IMR-90 (cell line): ENCODE data around the gene MAPK10. TPM values are rescaled to one million over a fixed set of nuclear protein-coding genes. Genes with fewer than 3 reads are reported as not detected.

Source experiments
- ATAC-seq: fragments of 200-7000 bp; cut with Tn5 transposase; 2 replicates; pipeline ENCODE4 v1.9.1; 2020; ENCODE audit warnings: low read depth, mild to moderate bottlenecking, moderate library complexity
- BruUV-seq: library from RNA; stranded (reverse); fragments of 400-500 nt; replicated peaks from 2 replicates; lab custom pipeline; 2021; lab: Mats Ljungman, UMichigan
- CTCF ChIA-PET: fragments of 300-600 bp; formaldehyde crosslinking; extraction: SDS; loops from one replicate; lab custom pipeline; 2021; ENCODE audit warnings: antibody characterized with exemption; lab: Yijun Ruan, JAX
- POLR2A ChIA-PET: fragments of 300-600 bp; sonication (Branson Sonifier 250); formaldehyde crosslinking; loops from one replicate; lab custom pipeline; 2022; ENCODE audit warnings: antibody characterized with exemption; ENCODE audit not compliant: unreplicated experiment; lab: Charles Lee
- DNase-seq: peaks from one replicate; pipeline ENCODE4 v3.0.0; 2013
- H2AFZ ChIP-seq: replicated peaks from 2 replicates; pipeline ENCODE3; 2013; ENCODE audit warnings: low read length, mild to moderate bottlenecking; ENCODE audit not compliant: poor library complexity
- H2AK5ac ChIP-seq: 2 replicates; pipeline ENCODE4 v1.6.1; 2013; ENCODE audit warnings: low read depth, low read length, inconsistent platforms
- H2AK9ac ChIP-seq: replicated peaks from 2 replicates; pipeline ENCODE3; 2013; ENCODE audit warnings: mild to moderate bottlenecking, low read depth, low read length, moderate library complexity; ENCODE audit not compliant: poor library complexity
- H2BK120ac ChIP-seq: 2 replicates; pipeline ENCODE4 v1.6.1; 2013; ENCODE audit warnings: low read depth, low read length, inconsistent platforms
- H2BK15ac ChIP-seq: 3 replicates; pipeline ENCODE4 v1.6.1; 2013; ENCODE audit warnings: low read depth, low read length, inconsistent platforms
- H2BK20ac ChIP-seq: 2 replicates; pipeline ENCODE4 v1.6.1; 2013; ENCODE audit warnings: low read depth, mild to moderate bottlenecking, inconsistent platforms, low read length, moderate library complexity
- H2BK5ac ChIP-seq: 2 replicates; pipeline ENCODE4 v1.6.1; 2013; ENCODE audit warnings: mild to moderate bottlenecking, low read depth, low read length, inconsistent platforms; ENCODE audit not compliant: poor library complexity, severe bottlenecking
- H3K14ac ChIP-seq: replicated peaks from 2 replicates; pipeline ENCODE4 v1.6.1; 2013; ENCODE audit warnings: low read depth, low read length, inconsistent platforms
- H3K18ac ChIP-seq: 2 replicates; pipeline ENCODE4 v1.6.1; 2013; ENCODE audit warnings: low read depth, low read length, control low read depth
- H3K23ac ChIP-seq: 2 replicates; pipeline ENCODE4 v1.6.1; 2013; ENCODE audit warnings: low read depth, low read length, inconsistent platforms
- H3K27ac ChIP-seq: 2 replicates; pipeline ENCODE4 v1.5.1; 2013; ENCODE audit warnings: mild to moderate bottlenecking, control low read depth, low read length; ENCODE audit not compliant: insufficient read depth
- H3K27me3 ChIP-seq: 2 replicates; pipeline ENCODE4 v1.6.1; 2013; ENCODE audit warnings: low read length; ENCODE audit not compliant: control insufficient read depth, insufficient read depth
- H3K36me3 ChIP-seq: 2 replicates; pipeline ENCODE4 v1.6.1; 2013; ENCODE audit warnings: low read length, mixed read lengths; ENCODE audit not compliant: control insufficient read depth, insufficient read depth
- H3K4ac ChIP-seq: 2 replicates; pipeline ENCODE4 v1.6.1; 2013; ENCODE audit warnings: low read depth, low read length, inconsistent platforms
- H3K4me1 ChIP-seq: 2 replicates; pipeline ENCODE4 v1.6.1; 2013; ENCODE audit warnings: low read length, mixed read lengths; ENCODE audit not compliant: control insufficient read depth, insufficient read depth
- H3K4me2 ChIP-seq: 2 replicates; pipeline ENCODE4 v1.6.1; 2013; ENCODE audit warnings: low read depth, mild to moderate bottlenecking, control low read depth, low read length, moderate library complexity
- H3K4me3 ChIP-seq: 2 replicates; pipeline ENCODE4 v1.5.1; 2013; ENCODE audit warnings: low read depth, mild to moderate bottlenecking, control low read depth, low read length, moderate library complexity; ENCODE audit not compliant: insufficient read depth
- H3K56ac ChIP-seq: 2 replicates; pipeline ENCODE4 v1.6.1; 2013; ENCODE audit warnings: low read length, inconsistent platforms; ENCODE audit not compliant: insufficient read depth; ENCODE audit errors: extremely low read depth
- H3K79me1 ChIP-seq, 2 experiments: 2 replicates each; pipeline ENCODE4 v1.6.1; 2013; ENCODE audit warnings: low read length in 2 of 2, inconsistent platforms in 1 of 2, low read depth in 1 of 2
- H3K9ac ChIP-seq: 2 replicates; pipeline ENCODE4 v1.6.1; 2013; ENCODE audit warnings: low read depth, low read length, control low read depth
- H3K9me1 ChIP-seq: 2 replicates; pipeline ENCODE4 v1.6.1; 2013; ENCODE audit warnings: low read length, inconsistent platforms; ENCODE audit not compliant: insufficient read depth
- H3K9me3 ChIP-seq: 2 replicates; pipeline ENCODE4 v1.6.1; 2013; ENCODE audit warnings: low read length; ENCODE audit not compliant: control insufficient read depth, insufficient read depth
- H4K20me1 ChIP-seq: 2 replicates; pipeline ENCODE4 v1.6.1; 2013; ENCODE audit warnings: low read length, inconsistent platforms; ENCODE audit not compliant: insufficient read depth
- H4K5ac ChIP-seq: 2 replicates; pipeline ENCODE4 v1.6.1; 2013; ENCODE audit warnings: mild to moderate bottlenecking, low read depth, low read length, control low read depth
- H4K8ac ChIP-seq, 2 experiments: 2 replicates each; pipeline ENCODE4 v1.6.1; 2013; ENCODE audit warnings: low read depth in 2 of 2, low read length in 2 of 2, control low read depth in 1 of 2, inconsistent platforms in 1 of 2
- H4K91ac ChIP-seq: 2 replicates; pipeline ENCODE4 v1.6.1; 2013; ENCODE audit warnings: low read depth, low read length, inconsistent platforms; ENCODE audit not compliant: insufficient read depth
- BHLHE40 ChIP-seq: fragments of 150-350 bp; IDR thresholded peaks from 2 replicates; pipeline ENCODE4 v1.6.1; 2016; ENCODE audit warnings: mild to moderate bottlenecking, low read depth, low read length
- CEBPB ChIP-seq: IDR thresholded peaks from 2 replicates; pipeline ENCODE4 v1.6.1; 2012; ENCODE audit warnings: low read depth, low read length, improper control_type of control experiment
- MXI1 ChIP-seq: IDR thresholded peaks from 2 replicates; pipeline ENCODE4 v1.6.1; 2012; ENCODE audit warnings: low read depth, mild to moderate bottlenecking, low read length, moderate library complexity, borderline replicate concordance
- RFX5 ChIP-seq: IDR thresholded peaks from 2 replicates; pipeline ENCODE4 v1.8.0; 2012; ENCODE audit warnings: low read depth, mild to moderate bottlenecking, low read length, moderate library complexity
- SMC3 ChIP-seq: fragments of 150-350 bp; IDR thresholded peaks from 2 replicates; pipeline ENCODE4 v1.6.1; 2016; ENCODE audit warnings: low read depth, mild to moderate bottlenecking, antibody characterized with exemption, low read length, moderate library complexity
- WGBS, 2 experiments: methylation state at CpG; one replicate each; pipeline versions ENCODE4 v1.1.5 to v1.1.7; 2013; ENCODE audit warnings: missing lambda C conversion rate in 2 of 2; ENCODE audit not compliant: insufficient read length in 1 of 2; ENCODE audit errors: extremely low coverage in 2 of 2; 5-methylcytosine and 5-hydroxymethylcytosine counted together
- dilution Hi-C: fragments of 300-500 bp; cut with HindIII; formaldehyde crosslinking; loops from one replicate; pipeline ENCODE4 v1.14.3; 2018; ENCODE audit warnings: low sequenced_read_pairs; ENCODE audit not compliant: unreplicated experiment
- in situ Hi-C: fragments of 300-500 bp; cut with MboI; formaldehyde crosslinking; loops from 3 replicates; pipeline ENCODE4 v1.14.3; 2019; ENCODE audit warnings: low sequenced_read_pairs, inconsistent platforms, mixed read lengths
- intact Hi-C: fragments of 100-400 bp; cut with micrococcal nuclease; formaldehyde crosslinking; loops from 2 replicates; pipeline ENCODE4 v1.10.0; 2022
- polyA plus RNA-seq, 3 experiments: library from polyadenylated mRNA; depleted of rRNA; stranded (reverse); fragments of >200 nt; gene quantifications; 2 replicates each; pipeline ENCODE4 v1.2.3, GENCODE V29; 2012; ENCODE audit warnings: low replicate concordance in 1 of 3
- total RNA-seq: library from RNA; depleted of rRNA; stranded (reverse); fragments of >200 nt; gene quantifications from 2 replicates; pipeline ENCODE4 v1.2.3, GENCODE V29; 2012
- TF ChIP-seq, protein P1 (sequence below): fragments of 150-350 bp; IDR thresholded peaks from 2 replicates; pipeline ENCODE4 v1.6.1; 2016; ENCODE audit warnings: low read depth, mild to moderate bottlenecking, low read length, moderate library complexity, borderline replicate concordance

MAPK10 gene
- total and polyA plus RNA-seq, 2 of the 4 experiments (the other 2 are of a cell fraction) = 2.8 to 6.5 TPM

DNA sequence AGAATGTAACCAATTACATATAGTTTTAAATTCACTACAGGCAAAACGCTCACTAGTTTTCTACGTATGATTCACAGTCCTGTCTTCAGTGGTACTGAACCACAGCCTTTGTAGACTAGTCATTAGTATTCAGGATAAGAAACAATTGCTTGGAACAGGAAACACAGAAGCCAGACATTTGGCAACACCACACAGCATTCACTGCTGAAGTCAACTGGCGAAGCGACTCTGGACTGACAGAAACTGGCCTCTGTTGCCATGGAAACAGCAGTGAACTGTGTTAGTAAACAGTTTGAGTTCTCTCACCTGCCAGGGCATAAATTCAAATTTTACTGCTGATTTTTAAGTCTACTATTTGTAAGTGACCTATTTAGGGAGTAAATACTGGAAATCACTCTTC lies 57.6 kb downstream of the MAPK10 start:
- no peak overlapping the region for H4K91ac ChIP-seq
- no peak overlapping the region for H2AK5ac ChIP-seq
- DNase-seq = peak; percentile 1
- no peak for TF ChIP-seq BHLHE40
- TF ChIP-seq, protein P1, sequence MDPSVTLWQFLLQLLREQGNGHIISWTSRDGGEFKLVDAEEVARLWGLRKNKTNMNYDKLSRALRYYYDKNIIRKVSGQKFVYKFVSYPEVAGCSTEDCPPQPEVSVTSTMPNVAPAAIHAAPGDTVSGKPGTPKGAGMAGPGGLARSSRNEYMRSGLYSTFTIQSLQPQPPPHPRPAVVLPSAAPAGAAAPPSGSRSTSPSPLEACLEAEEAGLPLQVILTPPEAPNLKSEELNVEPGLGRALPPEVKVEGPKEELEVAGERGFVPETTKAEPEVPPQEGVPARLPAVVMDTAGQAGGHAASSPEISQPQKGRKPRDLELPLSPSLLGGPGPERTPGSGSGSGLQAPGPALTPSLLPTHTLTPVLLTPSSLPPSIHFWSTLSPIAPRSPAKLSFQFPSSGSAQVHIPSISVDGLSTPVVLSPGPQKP = no peak
- TF ChIP-seq CEBPB = no peak
- no peak for TF ChIP-seq RFX5
- TF ChIP-seq MXI1 = no peak
- TF ChIP-seq SMC3 = no peak
- no peak overlapping the region for H3K14ac ChIP-seq
- CTCF ChIA-PET = no interaction called here
- H3K9me1 ChIP-seq = no peaks in the 10 kb centered on the region
- in situ Hi-C loops = no loop called here
- no peak overlapping the region for H3K4me2 ChIP-seq
- H3K18ac ChIP-seq = no peak overlapping the region
- H3K56ac ChIP-seq = no peak overlapping the region
- H3K4me1 ChIP-seq = no peaks in the 10 kb centered on the region
- intact Hi-C loops = no loop called here
- no peak overlapping the region for H3K27ac ChIP-seq
- no peak overlapping the region for H3K4me3 ChIP-seq
- H4K5ac ChIP-seq = no peak overlapping the region
- H4K8ac ChIP-seq = no peak overlapping the region
- H3K23ac ChIP-seq = no peak overlapping the region
- no peak overlapping the region for H2AFZ ChIP-seq
- H3K4ac ChIP-seq = no peak overlapping the region
- H3K9me3 ChIP-seq = no peaks in the 10 kb centered on the region; the same call in 1 of the 2 replicates
- no peaks in the 10 kb centered on the region for H3K79me1 ChIP-seq
- WGBS, 2 experiments = no CpG with 5 or more reads among the region's 4 CpGs
- H4K20me1 ChIP-seq = no peaks in the 10 kb centered on the region
- BruUV-seq = no TSS peak
- no peak overlapping the region for H3K9ac ChIP-seq
- dilution Hi-C loops = no loop called here
- POLR2A ChIA-PET = no interaction called here
- H3K36me3 ChIP-seq = no peaks in the 10 kb centered on the region
- no peaks in the 10 kb centered on the region for H3K27me3 ChIP-seq
- H2BK5ac ChIP-seq = no peak overlapping the region
- no peak overlapping the region for H2AK9ac ChIP-seq
- no peak overlapping the region for H2BK120ac ChIP-seq
- no peak overlapping the region for H2BK20ac ChIP-seq
- no peak overlapping the region for H2BK15ac ChIP-seq
- no peak for ATAC-seq
